H1 (cell line): Measurements from ENCODE around the gene ACAP3.

Experiments
- CTCF ChIP-seq, 3 experiments: IDR thresholded peaks; 1 replicate in 2 of 3; 2 replicates in 1 of 3; pipeline versions ENCODE4 v1.5.1 to v1.6.1; 2011; ENCODE audit warnings: low read length in 3 of 3, mild to moderate bottlenecking in 3 of 3, inconsistent platforms in 2 of 3, low read depth in 1 of 3, moderate library complexity in 1 of 3; ENCODE audit not compliant: insufficient read depth in 1 of 3; ENCODE audit errors: control extremely low read depth in 1 of 3
- GABPA ChIP-seq: IDR thresholded peaks from 2 replicates; pipeline ENCODE4 v1.6.1; 2011; ENCODE audit warnings: mild to moderate bottlenecking, low read length, moderate library complexity, borderline replicate concordance; ENCODE audit not compliant: insufficient read depth
- TBP ChIP-seq: IDR thresholded peaks from 2 replicates; pipeline ENCODE4 v1.6.1; 2011; ENCODE audit warnings: low read depth, low read length, improper control_type of control experiment

GRCh38 chr1:1324524-1325287, 17.0 kb upstream of the ACAP3 start, which contains the start of the genes CPTP and INTS11:
- no peak for TF ChIP-seq CTCF (IDR thresholded peaks at IDR 0.05; ENCODE audit: control extremely low read depth in 1 of 3, insufficient read depth in 1 of 3, low read depth in 1 of 3, low read length in 3 of 3)
- peak; percentile 44; the same call in 1 of the 2 replicates for TF ChIP-seq TBP
- TF ChIP-seq GABPA, result peak; percentile 87
